ENCODE results near the gene KAZN.

Gene KAZN

GRCh38 chr1:14855268-14855667 is 256.8 kb downstream of the KAZN start:
- DNase-seq (ENCODE audit: low read depth) = no peak

- no peak for DNase-seq (ENCODE audit: low read depth)
Measured at GRCh38 chr1:14855801-14856200, 257.3 kb downstream of the KAZN start.

GRCh38 chr1:14857436-14858195 is 259.1 kb downstream of the KAZN start:
- DNase-seq (ENCODE audit: low read depth) = no peak

- DNase-seq (ENCODE audit: low read depth) = no peak
Measured at GRCh38 chr1:14862114-14862771, 263.8 kb downstream of the KAZN start.

- DNase-seq (ENCODE audit: low read depth) = no peak
Measured at GRCh38 chr1:14865106-14865505, 266.6 kb downstream of the KAZN start.

GRCh38 chr1:14866911-14867612 is 268.6 kb downstream of the KAZN start:
- DNase-seq (ENCODE audit: low read depth) = no peak

GRCh38 chr1:14869187-14869586 is 270.7 kb downstream of the KAZN start:
- no peak for DNase-seq (ENCODE audit: low read depth)

GRCh38 chr1:14871218-14871970 is 272.9 kb downstream of the KAZN start:
- no peak for DNase-seq (ENCODE audit: low read depth)

- no peak for DNase-seq (ENCODE audit: low read depth)
Measured at GRCh38 chr1:14872762-14873161, 274.3 kb downstream of the KAZN start.

- no peak for DNase-seq (ENCODE audit: low read depth)
Measured at GRCh38 chr1:14873677-14874076, 275.2 kb downstream of the KAZN start.

- no peak for DNase-seq (ENCODE audit: low read depth)
Measured at GRCh38 chr1:14875524-14876509, 277.3 kb downstream of the KAZN start.

GRCh38 chr1:14876747-14877146 is 278.3 kb downstream of the KAZN start:
- DNase-seq (ENCODE audit: low read depth) = no peak

- DNase-seq (ENCODE audit: low read depth) = no peak
Measured at GRCh38 chr1:14877224-14877623, 278.7 kb downstream of the KAZN start.

GRCh38 chr1:14878124-14878523 is 279.6 kb downstream of the KAZN start:
- DNase-seq (ENCODE audit: low read depth) = no peak

- DNase-seq (ENCODE audit: low read depth) = no peak
Measured at GRCh38 chr1:14878951-14879350, 280.5 kb downstream of the KAZN start.

- DNase-seq (ENCODE audit: low read depth) = no peak
Measured at GRCh38 chr1:14880456-14881316, 282.2 kb downstream of the KAZN start.

GRCh38 chr1:14881775-14882672 is 283.5 kb downstream of the KAZN start:
- DNase-seq (ENCODE audit: low read depth) = no peak

GRCh38 chr1:14884614-14885175 is 286.2 kb downstream of the KAZN start:
- no peak for DNase-seq (ENCODE audit: low read depth)
